MM.1S (cell line): Measurements from ENCODE around the gene CCNC.

Source experiments
- CTCF ChIP-seq: fragments of 300-600 bp; sonication (generic); IDR thresholded peaks from 2 replicates; pipeline ENCODE4 v1.5.1; 2016; ENCODE audit warnings: antibody characterized with exemption, low read length, mixed read lengths
- EZH2phosphoT487 ChIP-seq: fragments of 300-600 bp; sonication (generic); IDR thresholded peaks from 2 replicates; pipeline ENCODE4 v1.6.1; 2018; ENCODE audit warnings: antibody characterized with exemption, low read length

GRCh38 chr6:99514089-99514488 is 54.4 kb downstream of the CCNC start:
- TF ChIP-seq CTCF (no peak), EZH2phosphoT487 (no peak)
